ENCODE data around the gene PAK5.

Gene PAK5

DNA sequence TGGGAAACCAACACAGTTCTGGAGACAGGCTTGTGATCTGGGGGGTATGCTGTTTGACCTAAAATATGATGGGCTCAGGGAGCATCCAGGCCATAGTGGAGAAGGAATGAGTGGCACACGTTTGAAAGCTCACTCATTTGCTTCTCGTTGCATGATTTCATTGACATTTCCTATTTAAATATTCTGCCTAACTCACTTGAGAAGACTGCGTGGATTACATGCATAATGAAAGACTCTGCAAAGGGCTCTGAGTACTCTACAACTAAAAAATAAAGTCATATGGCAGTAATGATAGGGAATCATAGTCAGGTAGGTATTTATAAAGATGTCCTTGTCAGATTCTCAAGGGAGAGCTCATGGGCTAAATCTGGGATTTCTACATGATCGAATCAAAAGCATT, 206.6 kb downstream of the PAK5 start:
- no peak for DNase-seq (ENCODE audit: low read depth)
- no peak for TF ChIP-seq CTCF (IDR thresholded peaks at IDR 0.05; ENCODE audit: low read length, missing control alignments)
- no peak overlapping the region for H3K4me3 ChIP-seq (replicated peaks; ENCODE audit: low read depth, low read length)

- no peak overlapping the region for H3K4me3 ChIP-seq (replicated peaks; ENCODE audit: low read depth, low read length)
- DNase-seq (ENCODE audit: low read depth): no peak
- TF ChIP-seq CTCF (IDR thresholded peaks at IDR 0.05; ENCODE audit: low read length, missing control alignments): no peak
Observed at GRCh38 chr20:9630554-9630953, 208.3 kb downstream of the PAK5 start.

DNA sequence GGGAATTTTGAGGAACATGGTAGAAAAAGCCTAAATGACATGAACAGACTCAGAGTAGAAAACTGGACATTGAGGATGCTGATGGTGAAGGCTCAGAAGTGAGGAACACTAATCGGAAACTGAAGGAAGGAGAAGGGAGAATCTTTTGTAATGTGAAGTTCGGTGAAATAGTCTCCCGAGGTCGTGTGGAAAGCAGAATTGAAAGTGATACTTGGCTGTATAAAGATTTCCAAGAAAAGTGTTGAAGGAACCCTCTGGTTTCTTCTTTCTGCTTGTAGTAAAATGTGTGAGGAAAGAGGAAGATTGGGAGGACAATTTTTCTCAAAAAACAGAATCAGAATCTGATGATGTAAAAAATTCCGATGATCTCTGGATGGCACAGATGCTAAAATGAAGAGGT, 209.0 kb downstream of the PAK5 start:
- DNase-seq (ENCODE audit: low read depth): no peak
- no peak overlapping the region for H3K4me3 ChIP-seq (replicated peaks; ENCODE audit: low read depth, low read length)
- TF ChIP-seq CTCF (IDR thresholded peaks at IDR 0.05; ENCODE audit: low read length, missing control alignments): no peak

DNA sequence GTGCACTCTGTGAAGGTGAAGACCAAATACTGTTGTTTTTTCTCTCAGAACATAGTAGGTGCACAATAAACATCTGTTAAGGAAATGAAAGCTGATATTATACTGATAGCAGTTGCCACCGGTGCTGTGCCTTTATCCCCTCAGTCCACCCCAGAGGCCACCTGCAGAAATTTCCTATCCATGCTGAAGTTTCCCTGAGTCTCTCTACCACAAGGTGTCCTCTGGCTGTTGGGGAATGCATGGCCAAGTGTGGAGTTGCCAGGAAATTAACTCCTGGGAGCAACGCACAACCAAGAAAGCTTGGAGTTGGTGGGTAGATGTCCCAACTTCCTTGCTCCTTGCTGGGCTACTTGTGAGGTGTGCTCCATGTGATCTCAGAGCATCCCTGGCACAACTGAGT, 210.3 kb downstream of the PAK5 start:
- no peak for TF ChIP-seq CTCF (IDR thresholded peaks at IDR 0.05; ENCODE audit: low read length, missing control alignments)
- H3K4me3 ChIP-seq (replicated peaks; ENCODE audit: low read depth, low read length): no peak overlapping the region
- no peak for DNase-seq (ENCODE audit: low read depth)

DNA sequence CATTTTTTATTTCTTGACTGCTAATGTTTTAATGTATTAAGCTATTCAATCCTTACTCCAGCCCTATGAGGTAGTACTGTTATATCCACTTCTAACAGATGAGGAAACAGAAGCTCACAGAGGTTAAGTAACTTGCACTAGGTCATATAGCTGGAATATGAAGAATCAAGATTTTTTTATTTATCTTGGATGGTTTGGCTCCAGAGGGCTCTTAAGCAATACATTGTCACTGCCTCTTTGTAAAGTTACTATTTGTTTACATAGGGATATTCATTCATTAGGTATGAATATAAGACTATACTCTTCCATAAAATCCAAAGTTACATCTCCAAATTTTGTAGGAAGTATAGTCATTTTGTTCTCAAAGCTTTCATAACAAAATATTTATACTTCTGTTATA, 210.7 kb downstream of the PAK5 start:
- TF ChIP-seq CTCF (IDR thresholded peaks at IDR 0.05; ENCODE audit: low read length, missing control alignments): no peak
- H3K4me3 ChIP-seq (replicated peaks; ENCODE audit: low read depth, low read length): no peak overlapping the region
- no peak for DNase-seq (ENCODE audit: low read depth)

DNA sequence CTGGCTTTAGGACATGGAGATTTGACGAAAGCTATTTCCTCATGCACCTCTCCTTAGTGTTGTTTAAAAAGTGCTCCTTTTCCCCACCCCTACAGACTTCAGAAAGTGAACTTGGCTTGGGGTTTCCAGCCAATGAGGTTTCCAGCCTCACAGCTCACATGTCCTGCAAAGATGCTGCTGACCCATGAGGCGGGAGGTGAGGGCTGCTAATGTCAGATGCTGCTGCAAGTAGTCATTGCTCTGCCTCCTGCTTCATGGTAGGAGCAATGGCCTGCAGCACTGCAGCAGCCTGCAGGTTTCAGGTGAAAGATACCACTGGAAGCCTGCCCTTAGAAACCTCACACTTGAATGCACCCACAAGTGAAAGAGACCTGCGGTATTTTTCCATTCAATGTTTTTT, 211.7 kb downstream of the PAK5 start:
- no peak for TF ChIP-seq CTCF (IDR thresholded peaks at IDR 0.05; ENCODE audit: low read length, missing control alignments)
- no peak overlapping the region for H3K4me3 ChIP-seq (replicated peaks; ENCODE audit: low read depth, low read length)
- DNase-seq (ENCODE audit: low read depth): no peak

DNA sequence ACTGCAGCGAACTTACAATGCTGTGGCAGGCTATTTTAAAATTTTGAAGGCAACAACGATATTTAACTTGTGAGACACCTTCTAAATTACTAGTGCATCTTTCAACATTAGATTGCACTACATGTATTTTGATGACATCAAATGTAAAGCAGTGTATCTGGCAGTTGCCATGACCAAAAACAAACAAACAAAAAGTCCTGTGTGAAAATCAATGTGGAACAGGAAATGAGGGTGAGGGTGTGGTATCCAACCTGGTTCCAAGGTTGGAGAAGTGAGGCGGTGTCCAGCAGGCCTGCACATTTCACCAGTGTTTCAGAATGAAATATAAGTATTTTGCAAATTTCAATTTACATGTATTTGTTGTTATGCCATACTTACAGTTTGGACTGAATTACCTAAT, 212.5 kb downstream of the PAK5 start:
- no peak for TF ChIP-seq CTCF (IDR thresholded peaks at IDR 0.05; ENCODE audit: low read length, missing control alignments)
- no peak overlapping the region for H3K4me3 ChIP-seq (replicated peaks; ENCODE audit: low read depth, low read length)
- no peak for DNase-seq (ENCODE audit: low read depth)

Measured in fibroblast of pulmonary artery (primary cell).